Vagina (tissue), 2 donors: ENCODE measurements around the gene SLC9A9. TPM values are rescaled to one million over a fixed set of nuclear protein-coding genes. Genes with fewer than 3 reads are reported as not detected.

Experiments
- DNase-seq, 2 donors: peaks; one replicate each; pipeline ENCODE4 v3.0.0-alpha.2; 2017; ENCODE audit errors: extremely low spot score in 2 of 2
- H3K27ac ChIP-seq: fragments of 200-600 bp; sonication (generic); one replicate; pipeline ENCODE4 v1.5.1; 2019
- H3K27me3 ChIP-seq: fragments of 200-600 bp; sonication (generic); one replicate; pipeline ENCODE4 v1.5.1; 2019
- H3K36me3 ChIP-seq, 2 donors: fragments of 200-600 bp; sonication (generic); one replicate each; pipeline ENCODE4 v1.5.1; 2017 to 2019
- H3K4me1 ChIP-seq: fragments of 200-600 bp; sonication (generic); one replicate; pipeline ENCODE4 v1.5.1; 2019
- H3K4me3 ChIP-seq, 2 donors: fragments of 200-600 bp; sonication (generic); 1 replicate in 1 of 2; 2 replicates in 1 of 2; pipeline ENCODE4 v1.5.1; 2016 to 2019
- H3K9me3 ChIP-seq: fragments of 200-600 bp; sonication (generic); one replicate; pipeline ENCODE4 v1.5.1; 2019
- POLR2A ChIP-seq, 2 donors: fragments of 450-650 bp; IDR thresholded peaks; one replicate each; pipeline ENCODE4 v1.6.1; 2017; ENCODE audit warnings: antibody characterized with exemption in 2 of 2, mild to moderate bottlenecking in 2 of 2, moderate library complexity in 2 of 2
- POLR2AphosphoS5 ChIP-seq, 2 donors: sonication (generic); formaldehyde crosslinking; IDR thresholded peaks; one replicate each; pipeline ENCODE4 v1.9.0; 2017; ENCODE audit warnings: antibody characterized with exemption in 2 of 2, mild to moderate bottlenecking in 2 of 2, low read depth in 1 of 2; ENCODE audit not compliant: insufficient read depth in 1 of 2
- intact Hi-C: fragments of 100-400 bp; cut with DNase I; formaldehyde crosslinking; loops from one replicate; pipeline ENCODE4 v1.15.1; 2023
- total RNA-seq: library from RNA; depleted of rRNA; stranded (reverse); fragments of >200 nt; gene quantifications from one replicate; pipeline ENCODE4 v1.2.3, GENCODE V29; 2016
- TF ChIP-seq, protein P1 (sequence below), 3 experiments: fragments of 450-650 bp in 2 of 3; fragments of 200-600 bp in 1 of 3; sonication (generic) in 1 of 3; IDR thresholded peaks; one replicate each; pipeline ENCODE4 v1.5.1; 2017 to 2019; ENCODE audit warnings: antibody characterized with exemption in 3 of 3, mild to moderate bottlenecking in 2 of 3, moderate library complexity in 2 of 3

Gene SLC9A9
- total RNA-seq, 1 donor from 2014 or later: 30.7 TPM

DNA sequence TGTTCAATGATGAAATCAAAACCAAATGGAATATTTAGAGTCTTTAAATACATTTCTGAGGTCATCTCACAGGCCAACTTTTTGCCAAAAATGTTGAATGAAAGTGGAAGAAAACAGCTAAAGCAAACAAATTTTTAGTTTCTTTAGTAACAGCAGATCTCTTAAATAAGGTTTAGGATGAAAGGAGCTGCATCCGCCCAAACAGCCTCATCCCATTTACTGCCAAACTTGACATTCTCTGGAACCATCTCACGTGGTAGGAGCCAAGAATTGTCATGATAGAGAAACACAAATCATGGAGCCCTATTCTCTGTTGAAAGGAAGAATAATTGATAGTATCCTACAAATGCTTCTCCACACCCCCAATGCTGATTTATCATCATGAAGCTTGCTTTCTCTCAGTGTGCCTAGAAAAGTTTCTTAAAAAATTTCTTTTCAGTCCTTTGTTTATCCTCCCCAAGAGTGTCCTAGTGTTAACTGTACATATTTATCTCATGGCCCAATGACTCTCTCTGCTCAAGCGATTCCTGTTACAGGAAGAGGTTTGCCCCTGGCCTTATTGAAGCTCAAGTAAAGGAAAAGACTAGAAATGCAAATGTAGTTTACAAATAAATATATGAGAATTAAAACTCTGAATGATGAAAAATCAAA, 23.4 kb downstream of the SLC9A9 start:
- peaks cover 10% of the 10 kb centered on the region for H3K4me1 ChIP-seq
- DNase-seq: no peak
- H3K9me3 ChIP-seq: no peaks in the 10 kb centered on the region
- intact Hi-C loops: no loop called here
- H3K36me3 ChIP-seq: no peaks in the 10 kb centered on the region
- H3K4me3 ChIP-seq: no peak overlapping the region
- TF ChIP-seq, protein P1, sequence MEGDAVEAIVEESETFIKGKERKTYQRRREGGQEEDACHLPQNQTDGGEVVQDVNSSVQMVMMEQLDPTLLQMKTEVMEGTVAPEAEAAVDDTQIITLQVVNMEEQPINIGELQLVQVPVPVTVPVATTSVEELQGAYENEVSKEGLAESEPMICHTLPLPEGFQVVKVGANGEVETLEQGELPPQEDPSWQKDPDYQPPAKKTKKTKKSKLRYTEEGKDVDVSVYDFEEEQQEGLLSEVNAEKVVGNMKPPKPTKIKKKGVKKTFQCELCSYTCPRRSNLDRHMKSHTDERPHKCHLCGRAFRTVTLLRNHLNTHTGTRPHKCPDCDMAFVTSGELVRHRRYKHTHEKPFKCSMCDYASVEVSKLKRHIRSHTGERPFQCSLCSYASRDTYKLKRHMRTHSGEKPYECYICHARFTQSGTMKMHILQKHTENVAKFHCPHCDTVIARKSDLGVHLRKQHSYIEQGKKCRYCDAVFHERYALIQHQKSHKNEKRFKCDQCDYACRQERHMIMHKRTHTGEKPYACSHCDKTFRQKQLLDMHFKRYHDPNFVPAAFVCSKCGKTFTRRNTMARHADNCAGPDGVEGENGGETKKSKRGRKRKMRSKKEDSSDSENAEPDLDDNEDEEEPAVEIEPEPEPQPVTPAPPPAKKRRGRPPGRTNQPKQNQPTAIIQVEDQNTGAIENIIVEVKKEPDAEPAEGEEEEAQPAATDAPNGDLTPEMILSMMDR (IDR thresholded peaks at IDR 0.05): no peak
- no peak for TF ChIP-seq POLR2AphosphoS5 (IDR thresholded peaks at IDR 0.05; ENCODE audit: insufficient read depth in 1 of 2, low read depth in 1 of 2)
- no peak for TF ChIP-seq POLR2A (IDR thresholded peaks at IDR 0.05)
- no peak overlapping the region for H3K27ac ChIP-seq
- H3K27me3 ChIP-seq: no peaks in the 10 kb centered on the region

DNA sequence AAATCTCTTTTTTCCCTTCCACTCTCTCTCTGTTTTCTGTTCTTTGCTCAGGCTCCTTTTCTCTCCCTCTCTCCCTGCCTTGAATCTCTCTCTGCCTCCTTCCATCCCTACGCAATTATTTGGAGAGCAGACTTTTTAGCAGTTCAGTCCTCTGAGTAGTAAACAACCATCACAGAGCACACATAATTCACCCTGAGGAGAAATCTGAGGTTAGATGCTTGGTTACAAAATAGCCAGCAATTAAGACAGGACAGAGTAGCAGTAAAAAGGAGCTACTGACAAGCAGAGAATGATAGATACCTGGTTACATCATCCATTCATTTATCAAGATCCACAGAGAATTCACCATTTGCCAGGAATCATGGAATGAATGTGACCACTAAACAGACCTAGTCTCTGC, 25.5 kb downstream of the SLC9A9 start:
- H3K27ac ChIP-seq: no peak overlapping the region
- intact Hi-C loops: no loop called here
- no peak for TF ChIP-seq POLR2A (IDR thresholded peaks at IDR 0.05)
- TF ChIP-seq POLR2AphosphoS5 (IDR thresholded peaks at IDR 0.05; ENCODE audit: insufficient read depth in 1 of 2, low read depth in 1 of 2): no peak
- TF ChIP-seq, protein P1 (IDR thresholded peaks at IDR 0.05): no peak
- DNase-seq: no peak
- H3K9me3 ChIP-seq: no peaks in the 10 kb centered on the region
- no peaks in the 10 kb centered on the region for H3K27me3 ChIP-seq
- H3K4me1 ChIP-seq: peaks cover 10% of the 10 kb centered on the region
- no peak overlapping the region for H3K4me3 ChIP-seq
- H3K36me3 ChIP-seq: no peaks in the 10 kb centered on the region

DNA sequence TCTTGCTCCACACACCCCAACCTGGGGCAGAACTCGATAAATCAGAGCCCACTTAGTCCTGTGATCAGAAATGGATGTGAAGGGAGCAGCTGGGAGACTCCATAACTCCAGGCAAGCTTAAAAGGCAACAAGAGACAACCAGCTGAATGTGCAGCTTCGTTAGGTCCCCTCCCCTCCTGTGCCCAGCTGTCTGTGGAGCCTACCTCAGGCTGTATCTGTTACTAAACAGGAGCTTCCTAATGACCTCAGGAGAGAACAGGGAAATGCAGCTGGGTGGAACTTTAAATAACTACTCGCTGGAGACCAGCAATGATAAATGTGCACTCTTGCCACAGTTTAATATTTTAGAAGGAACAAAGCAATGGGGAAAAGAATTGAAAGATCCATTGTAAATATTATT, 25.9 kb downstream of the SLC9A9 start:
- no peak overlapping the region for H3K27ac ChIP-seq
- H3K27me3 ChIP-seq: no peaks in the 10 kb centered on the region
- H3K4me3 ChIP-seq: no peak overlapping the region
- H3K4me1 ChIP-seq: peaks cover 10% of the 10 kb centered on the region
- no peaks in the 10 kb centered on the region for H3K36me3 ChIP-seq
- intact Hi-C loops: no loop called here
- TF ChIP-seq, protein P1 (IDR thresholded peaks at IDR 0.05): no peak
- no peak for TF ChIP-seq POLR2A (IDR thresholded peaks at IDR 0.05)
- TF ChIP-seq POLR2AphosphoS5 (IDR thresholded peaks at IDR 0.05; ENCODE audit: insufficient read depth in 1 of 2, low read depth in 1 of 2): no peak
- no peak for DNase-seq
- H3K9me3 ChIP-seq: no peaks in the 10 kb centered on the region

DNA sequence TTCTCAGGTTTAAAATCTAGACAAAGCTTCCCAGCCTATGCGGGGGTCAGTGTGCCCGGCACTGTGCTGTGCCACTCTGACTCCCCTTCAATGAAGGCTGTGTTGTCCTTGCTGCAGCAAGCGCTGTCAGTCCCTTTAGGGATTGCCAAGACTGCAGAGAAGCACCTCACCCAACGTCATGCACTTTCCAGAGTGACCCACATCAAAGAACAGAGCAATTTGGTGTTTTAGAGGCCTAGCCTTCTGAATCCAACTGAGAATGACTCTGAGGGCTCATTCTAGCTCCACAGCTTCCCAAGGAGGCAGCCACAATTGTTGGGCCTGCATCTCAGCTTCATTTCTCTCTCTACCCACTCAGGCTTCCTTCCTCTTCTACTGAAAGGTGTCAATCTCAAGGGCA, 26.4 kb downstream of the SLC9A9 start:
- Histone ChIP-seq H3K27me3 (no peaks in the 10 kb centered on the region), H3K27ac (no peak overlapping the region), H3K9me3 (no peaks in the 10 kb centered on the region), H3K4me1 (peaks cover 10% of the 10 kb centered on the region), H3K36me3 (no peaks in the 10 kb centered on the region), H3K4me3 (no peak overlapping the region)
- TF ChIP-seq POLR2AphosphoS5 (IDR thresholded peaks at IDR 0.05; ENCODE audit: insufficient read depth in 1 of 2, low read depth in 1 of 2): no peak
- TF ChIP-seq, protein P1 (IDR thresholded peaks at IDR 0.05): no peak
- TF ChIP-seq POLR2A (IDR thresholded peaks at IDR 0.05): no peak
- intact Hi-C loops: no loop called here
- DNase-seq: no peak

DNA sequence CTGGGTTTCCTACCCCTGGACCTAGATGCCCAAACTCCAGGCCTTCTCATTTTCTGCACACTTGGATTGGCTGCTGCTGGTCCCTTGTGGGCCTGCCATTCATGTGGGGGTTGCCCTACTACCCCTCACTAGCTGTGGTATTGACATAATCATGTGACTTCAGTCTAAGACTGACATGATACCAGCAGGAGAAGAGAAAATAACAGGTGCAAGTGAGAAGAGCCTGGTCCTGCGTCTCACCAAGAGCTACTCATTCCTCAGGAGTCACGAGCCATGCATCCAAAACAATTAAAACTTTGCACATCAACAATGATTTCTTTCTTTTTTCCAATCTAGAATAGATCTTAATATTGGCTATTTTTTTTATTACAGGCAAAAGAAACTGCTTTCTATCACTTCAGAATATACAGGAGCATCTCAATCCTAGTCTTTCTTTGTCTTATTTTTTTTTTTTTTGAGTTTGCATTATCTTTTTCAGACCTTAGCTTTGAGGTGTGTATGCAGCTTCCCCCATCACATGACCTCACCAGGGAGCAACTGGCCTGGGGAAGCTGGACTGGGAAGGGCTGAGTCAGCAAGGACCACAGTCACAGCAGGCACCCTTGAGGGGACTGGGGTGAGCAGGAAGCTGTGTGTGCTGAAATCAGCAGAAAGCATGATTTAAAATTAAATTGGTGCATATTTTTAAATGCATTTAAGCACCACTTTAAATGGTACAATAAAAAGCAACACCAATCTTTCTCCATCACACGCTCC, 27.6 kb downstream of the SLC9A9 start:
- H3K9me3 ChIP-seq: no peaks in the 10 kb centered on the region
- no peak for DNase-seq
- no peak overlapping the region for H3K4me3 ChIP-seq
- H3K4me1 ChIP-seq: peaks cover 10% of the 10 kb centered on the region
- H3K27ac ChIP-seq: no peak overlapping the region
- intact Hi-C loops: no loop called here
- H3K36me3 ChIP-seq: no peaks in the 10 kb centered on the region
- H3K27me3 ChIP-seq: no peaks in the 10 kb centered on the region
- TF ChIP-seq POLR2A (IDR thresholded peaks at IDR 0.05) (no peak), POLR2AphosphoS5 (IDR thresholded peaks at IDR 0.05; ENCODE audit: insufficient read depth in 1 of 2, low read depth in 1 of 2) (no peak)
- TF ChIP-seq, protein P1 (IDR thresholded peaks at IDR 0.05): no peak
